PC-9 (cell line): ENCODE results near the gene MACROH2A1.

Experiments used
- CTCF ChIP-seq: fragments of 200-600 bp; sonication (generic); conservative IDR thresholded peaks from 2 replicates; pipeline ENCODE4 v1.6.1; 2017; ENCODE audit warnings: mixed run types, antibody characterized with exemption, mild to moderate bottlenecking, moderate library complexity
- EZH2 ChIP-seq: fragments of 200-600 bp; sonication (generic); IDR thresholded peaks from 2 replicates; pipeline ENCODE4 v1.8.0; 2017; ENCODE audit warnings: antibody characterized with exemption, low read depth

GRCh38 chr5:135423146-135423845 is 24.3 kb upstream of the MACROH2A1 start:
- TF ChIP-seq CTCF (no peak), EZH2 (no peak)
